NCI-H2171 (cell line): ENCODE measurements around the gene PLPP1.

ENCODE experiments used
- DNase-seq: peaks from one replicate; lab custom pipeline; 2025; lab: John Stamatoyannopoulos, UW

The PLPP1 gene

DNA sequence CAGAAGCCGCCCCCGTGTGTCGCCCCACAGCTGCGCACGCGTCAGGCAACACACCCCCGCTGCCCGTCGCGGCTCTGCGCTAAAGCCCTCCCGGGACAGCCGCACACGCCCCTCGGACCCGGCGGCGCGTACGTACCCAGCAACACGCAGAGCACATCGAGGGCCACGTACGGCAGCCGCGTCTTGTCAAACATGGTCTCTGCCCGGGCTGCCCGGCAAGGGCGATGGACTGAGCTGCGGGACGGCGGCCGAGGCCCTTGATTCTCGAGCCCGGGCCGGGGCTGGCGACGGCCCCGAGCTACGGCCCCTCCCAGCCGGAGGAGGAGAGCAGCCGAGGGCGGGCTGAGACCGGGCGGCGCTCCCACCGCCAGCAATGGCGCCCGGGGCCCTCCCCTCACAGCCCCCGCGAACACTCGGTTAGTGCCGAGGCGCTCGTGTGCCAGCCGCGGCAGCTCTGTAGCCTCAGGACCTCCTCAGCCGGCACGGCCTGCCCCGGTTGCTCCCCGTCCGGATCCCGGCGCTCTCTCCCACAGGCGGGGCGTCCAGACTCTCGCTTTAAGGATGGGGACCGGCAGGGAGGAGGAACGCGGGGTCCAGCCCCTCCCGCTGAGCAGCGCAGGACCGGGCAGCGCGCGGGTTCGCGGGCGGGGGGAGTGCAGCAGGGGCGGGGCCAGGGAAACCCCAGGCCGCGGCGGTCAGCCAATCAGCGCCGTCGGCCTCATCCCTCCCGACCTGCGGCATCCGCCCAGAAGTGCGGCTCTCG lies at the start of gene PLPP1:
PLPP1 (minus strand) TSS at position 529 of the 763 bp plus-strand sequence; CDS start at position 194, 335 bp downstream.
- DNase-seq: peak; percentile 94

DNA sequence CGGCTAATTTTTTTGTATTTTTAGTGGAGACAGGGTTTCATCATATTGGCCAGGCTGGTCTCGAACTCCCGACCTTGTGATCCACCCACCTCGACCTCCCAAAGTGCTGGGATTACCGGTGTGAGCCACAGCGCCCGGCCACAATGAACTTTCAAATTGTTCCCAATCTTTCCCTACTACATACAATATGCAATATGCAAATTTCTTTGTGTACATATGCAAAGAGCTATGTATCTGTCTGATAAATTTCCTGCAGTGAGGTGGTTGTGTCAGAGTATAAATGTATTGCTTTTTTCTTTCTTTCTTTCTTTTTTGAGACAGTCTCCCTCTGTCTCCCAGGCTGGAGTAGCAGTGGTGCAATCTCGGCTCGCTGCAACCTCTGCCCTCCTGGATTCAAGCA lies 48.8 kb upstream of the PLPP1 start:
- no peak for DNase-seq

DNA sequence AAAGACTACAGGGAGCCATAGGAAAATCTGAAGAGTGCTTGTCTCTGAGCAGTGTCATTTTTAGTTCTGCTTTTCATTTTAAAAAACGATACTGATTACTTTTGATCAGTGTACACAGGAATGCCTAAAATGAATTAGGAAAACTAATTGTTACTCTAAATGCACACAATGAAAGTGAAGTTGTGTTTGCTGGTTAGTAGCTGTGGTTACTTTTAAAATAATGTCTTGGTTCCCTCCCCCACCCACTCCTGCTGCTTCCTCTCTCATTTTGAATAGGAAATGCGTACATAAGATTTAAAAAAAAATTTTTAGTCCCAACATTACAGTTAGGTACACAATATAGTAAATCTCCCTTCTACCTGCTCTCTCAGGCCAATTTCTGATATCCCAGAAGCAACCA lies 47.5 kb upstream of the PLPP1 start:
- no peak for DNase-seq

DNA sequence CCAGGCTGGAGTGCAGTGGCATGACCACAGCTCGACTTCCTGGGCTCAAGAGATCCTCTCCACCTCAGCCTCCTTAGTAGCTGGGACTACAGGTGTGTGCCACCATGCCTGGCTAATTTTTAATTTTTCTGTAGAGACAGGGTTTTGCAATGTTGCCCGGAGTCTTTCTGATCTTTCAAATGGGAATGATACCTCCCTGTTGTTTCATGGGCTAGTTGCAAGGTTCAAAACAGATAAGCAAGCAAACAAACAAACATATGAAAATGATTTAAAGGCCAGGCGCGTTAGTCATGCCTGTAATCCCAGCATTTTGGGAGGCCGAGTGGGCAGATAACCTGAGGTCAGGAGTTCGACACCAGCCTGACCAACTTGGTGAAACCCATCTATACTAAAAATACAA lies 45.3 kb upstream of the PLPP1 start:
- no peak for DNase-seq

DNA sequence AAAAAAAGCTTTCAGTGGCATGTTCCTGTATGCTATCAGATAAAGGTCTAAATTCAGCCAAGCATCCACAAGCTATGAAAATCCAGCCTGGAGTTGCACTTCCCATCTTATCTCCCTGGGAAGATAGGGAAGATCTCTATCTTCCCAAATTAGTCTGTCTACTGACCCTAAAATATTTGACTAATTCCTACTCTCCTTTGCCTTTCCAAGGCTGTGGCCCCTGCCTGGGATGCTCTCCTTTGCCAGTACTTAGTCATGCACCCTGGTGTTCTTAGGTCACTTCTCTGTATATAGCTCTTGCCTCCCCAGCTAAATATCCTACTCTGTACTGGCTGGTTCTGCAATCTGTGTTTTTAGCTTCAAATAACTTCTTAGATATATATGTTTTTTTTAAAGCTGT lies 44.0 kb upstream of the PLPP1 start:
- no peak for DNase-seq

DNA sequence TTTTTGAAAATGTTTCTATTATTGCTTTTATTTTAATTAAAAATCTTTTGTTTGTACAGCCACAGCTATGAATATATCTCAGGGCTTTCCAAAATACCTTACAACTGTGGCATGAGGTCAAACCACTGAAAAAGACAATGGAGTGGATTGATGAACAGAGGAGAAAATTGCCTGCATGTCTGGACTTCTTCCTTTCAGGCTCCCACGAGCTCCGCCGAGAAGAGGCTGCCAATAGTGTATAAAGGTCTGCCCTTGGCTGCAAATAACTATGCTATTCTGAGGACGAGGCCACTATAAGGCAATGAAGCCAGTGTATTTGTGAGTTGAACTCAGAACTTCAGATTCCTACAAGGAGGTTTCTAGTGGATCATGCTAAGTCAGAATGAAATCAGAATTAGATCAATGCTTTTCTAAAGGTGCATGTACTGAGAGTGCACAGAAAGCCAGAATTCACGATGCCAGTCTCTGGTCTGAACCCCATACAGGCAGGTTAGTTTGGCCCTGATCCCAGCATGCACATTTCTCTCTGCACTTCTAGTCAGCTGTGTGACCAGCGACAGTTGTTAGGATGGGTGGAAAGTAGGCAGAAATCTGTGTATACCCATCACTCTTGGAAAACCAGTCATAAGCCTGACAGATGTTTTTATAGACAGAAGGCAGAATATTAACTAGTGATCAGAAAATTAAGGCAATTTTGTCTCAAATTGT lies 42.7 kb upstream of the PLPP1 start:
- DNase-seq: no peak

DNA sequence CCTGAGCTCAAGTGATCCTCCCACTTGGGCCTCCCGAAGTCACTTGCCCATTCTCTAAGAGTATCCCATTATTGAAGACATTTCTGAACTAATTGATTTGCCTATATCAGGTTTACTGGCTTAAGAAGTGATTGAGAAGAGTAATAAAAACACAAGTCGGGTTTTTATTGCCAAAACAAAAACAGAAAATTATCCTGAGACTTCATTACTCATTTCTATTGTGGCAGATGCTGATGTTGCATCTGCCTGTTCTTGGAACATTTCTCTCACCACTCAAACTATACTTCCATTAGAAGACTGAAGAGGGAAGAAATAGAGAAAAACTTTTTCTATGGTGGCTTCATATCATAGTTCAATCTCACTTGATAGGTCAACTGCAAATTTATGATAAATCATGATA lies 41.9 kb upstream of the PLPP1 start:
- no peak for DNase-seq

DNA sequence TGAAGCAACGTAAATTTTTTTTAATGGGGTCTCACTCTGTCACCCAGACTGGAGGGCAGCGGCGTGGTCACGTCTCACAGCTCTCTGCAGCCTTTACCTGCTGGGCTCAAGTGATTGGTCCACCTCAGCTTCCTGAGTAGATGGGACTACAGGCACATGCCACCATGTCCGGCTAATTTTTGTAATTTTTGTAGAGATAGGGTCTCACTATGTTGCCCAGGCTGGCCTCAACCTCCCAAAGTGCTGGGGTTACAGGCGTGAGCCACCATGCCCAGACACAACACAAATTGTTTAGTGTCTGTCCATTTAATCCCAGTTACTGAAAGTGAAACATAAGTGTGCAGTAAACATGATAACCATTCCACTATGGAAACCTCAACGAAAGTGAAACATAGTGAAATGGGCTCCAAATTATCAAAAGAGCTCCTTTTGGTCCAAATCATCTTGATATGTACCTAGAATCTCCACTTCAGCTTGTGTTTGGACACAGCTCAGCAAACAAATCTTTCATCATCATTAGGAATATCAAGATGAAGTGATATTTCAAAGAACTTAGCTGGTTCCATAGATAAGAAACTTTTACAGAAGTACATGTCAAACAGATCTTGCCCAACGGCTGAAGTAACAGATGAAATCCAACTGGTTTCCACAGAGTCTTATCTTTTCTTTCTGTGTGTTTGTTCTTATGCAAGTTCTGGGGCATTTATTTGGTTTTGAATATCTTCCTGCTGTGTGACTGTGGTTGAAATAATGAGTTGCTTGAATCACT lies 41.2 kb upstream of the PLPP1 start:
- no peak for DNase-seq

DNA sequence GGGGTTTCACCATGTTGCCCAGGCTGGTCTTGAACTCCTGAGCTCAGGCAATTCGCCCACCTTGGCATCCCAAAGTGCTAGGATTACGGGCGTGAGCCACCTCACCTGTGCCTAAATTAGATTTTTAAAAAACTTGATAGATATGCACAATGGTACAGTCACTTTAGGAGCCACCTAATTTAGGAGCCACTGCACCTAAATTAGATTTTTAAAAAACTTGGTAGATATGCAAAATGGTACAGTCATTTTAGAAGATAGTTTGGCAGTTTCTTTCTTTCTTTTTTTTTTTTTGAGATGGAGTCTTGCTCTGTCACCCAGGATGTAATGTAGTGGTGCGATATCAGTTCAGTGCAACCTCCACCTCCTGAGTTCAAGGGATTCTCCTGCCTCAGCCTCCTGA lies 37.8 kb upstream of the PLPP1 start:
- DNase-seq: no peak

DNA sequence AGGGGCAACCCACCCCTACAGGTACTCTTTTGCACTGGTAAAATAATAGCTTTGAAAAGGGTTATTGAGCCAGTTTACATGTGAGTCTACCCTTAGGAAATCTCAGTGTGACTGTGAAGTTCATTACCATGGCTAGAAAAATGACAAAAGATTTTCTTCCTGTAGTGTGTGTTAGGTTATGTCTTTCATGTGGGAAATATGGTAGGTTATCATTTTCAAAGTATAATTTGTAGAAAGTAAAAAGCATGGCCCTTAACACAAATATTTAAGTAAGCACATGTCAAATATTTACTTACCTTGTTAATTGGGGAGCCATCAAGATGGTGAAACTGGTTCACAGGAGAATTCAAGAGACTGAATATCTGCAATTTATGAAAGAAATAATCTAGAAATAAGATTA lies 37.3 kb upstream of the PLPP1 start:
- DNase-seq: no peak

DNA sequence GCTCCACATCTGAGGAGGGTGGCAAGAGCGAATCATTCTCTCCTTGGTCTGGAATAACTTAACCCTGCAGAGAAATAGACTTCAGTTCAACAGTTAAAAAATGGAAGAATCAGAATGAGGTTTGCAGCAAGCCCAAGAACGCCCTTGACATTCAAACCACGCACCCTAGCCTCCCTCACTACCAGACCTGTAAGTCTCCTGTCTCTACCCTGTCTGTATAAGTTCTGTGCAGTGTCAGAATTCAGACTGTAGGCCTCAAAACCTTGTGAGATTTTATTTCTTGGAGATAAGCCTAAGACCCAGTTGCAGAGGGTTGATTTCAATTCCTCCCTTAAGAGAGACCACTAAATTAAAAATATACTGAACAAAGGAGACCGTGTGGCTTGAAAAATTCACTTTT lies 35.8 kb upstream of the PLPP1 start:
- no peak for DNase-seq

DNA sequence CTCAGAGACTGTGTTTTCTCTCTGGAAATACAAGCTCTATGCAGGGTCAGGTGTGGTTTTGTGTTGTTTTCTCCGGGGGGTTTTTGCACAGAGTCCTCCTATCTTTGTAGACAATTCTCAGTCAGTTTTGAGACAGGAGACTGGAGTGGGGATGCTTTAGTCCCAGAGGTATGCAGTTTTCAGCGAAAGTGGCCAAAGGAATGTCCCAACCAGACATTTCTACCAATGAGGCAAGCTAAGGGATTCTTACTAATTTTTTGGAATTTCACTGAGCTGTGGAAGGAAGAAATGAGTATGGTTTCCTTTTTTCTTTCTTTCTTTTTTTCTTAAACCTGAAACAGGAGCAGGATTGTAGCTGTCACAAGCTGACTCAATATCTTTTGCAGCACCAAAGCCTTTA lies 35.3 kb upstream of the PLPP1 start:
- no peak for DNase-seq

DNA sequence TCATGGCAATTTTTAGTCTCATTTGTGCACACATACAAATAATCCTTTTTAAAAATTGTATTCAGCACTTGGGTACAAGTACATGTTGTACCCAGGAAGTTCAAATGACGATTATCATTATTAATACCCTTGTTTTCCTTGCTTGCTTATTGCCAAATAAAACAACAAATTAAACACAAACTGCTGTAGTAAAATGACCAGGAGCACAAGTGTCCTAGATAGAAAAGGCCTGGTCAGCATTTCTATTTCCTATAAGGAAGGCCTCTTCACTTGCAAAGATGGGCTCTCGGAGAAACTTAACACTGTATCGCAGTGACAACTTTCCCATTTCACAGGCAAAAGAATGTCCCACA lies 34.7 kb upstream of the PLPP1 start:
- DNase-seq: no peak

DNA sequence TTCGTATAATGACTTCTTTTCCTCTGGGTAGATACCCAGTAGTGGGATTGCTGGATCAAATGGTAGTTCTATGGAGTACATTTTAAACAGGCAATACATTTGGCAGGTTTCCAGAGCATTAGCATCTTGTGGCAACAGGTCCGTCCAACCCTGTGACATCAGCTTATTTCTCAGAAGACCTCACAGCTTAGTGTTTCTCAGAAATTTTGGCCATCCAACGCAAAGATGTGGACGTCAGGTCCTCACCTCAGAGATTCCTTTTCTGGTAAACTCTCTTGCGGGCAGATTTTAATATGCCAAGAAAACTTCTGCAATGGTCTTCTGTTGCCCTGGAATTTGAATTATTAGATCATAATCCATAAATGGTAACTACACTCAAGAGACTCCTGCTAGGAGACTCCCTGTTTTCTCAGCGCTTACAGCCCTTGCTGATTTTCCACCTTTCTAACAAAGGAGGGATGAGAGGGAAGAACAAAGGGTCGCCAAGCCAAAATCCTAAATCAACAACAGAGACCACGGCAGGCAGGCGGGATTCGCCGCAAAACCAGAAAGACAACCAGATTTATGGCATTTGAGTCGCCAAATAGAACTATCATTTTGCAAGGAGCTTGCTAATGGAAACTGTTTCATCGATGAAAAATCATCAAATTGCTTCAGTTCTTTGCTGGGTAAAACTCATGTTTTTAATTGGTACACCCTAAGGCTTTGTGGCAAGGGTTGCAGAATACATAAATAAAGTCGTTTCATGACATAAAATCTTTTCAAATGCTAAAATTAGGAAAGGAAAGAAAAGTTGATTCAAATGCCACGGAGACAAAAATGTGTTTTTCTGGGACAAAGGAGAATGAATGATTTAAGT lies 34.1 kb upstream of the PLPP1 start:
- DNase-seq: no peak

DNA sequence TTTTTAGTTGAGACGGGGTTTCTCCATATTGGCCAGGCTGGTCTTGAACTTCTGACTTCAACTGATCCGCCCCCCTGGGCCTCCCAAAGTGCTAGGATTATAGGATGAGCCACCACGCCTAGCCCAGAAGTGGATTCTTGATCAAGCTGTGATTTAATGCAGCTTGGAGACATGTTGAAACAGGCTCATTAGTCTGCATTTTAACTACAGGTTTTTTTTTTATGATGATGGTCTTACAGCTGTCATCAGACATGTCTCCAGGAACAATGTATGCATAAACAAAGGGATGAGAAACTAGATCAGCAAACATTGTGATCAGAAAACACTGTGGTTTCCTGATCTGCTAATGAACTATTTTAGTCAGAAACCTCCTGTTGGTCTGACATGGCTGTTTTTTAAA lies 30.0 kb upstream of the PLPP1 start:
- DNase-seq: peak; percentile 86

DNA sequence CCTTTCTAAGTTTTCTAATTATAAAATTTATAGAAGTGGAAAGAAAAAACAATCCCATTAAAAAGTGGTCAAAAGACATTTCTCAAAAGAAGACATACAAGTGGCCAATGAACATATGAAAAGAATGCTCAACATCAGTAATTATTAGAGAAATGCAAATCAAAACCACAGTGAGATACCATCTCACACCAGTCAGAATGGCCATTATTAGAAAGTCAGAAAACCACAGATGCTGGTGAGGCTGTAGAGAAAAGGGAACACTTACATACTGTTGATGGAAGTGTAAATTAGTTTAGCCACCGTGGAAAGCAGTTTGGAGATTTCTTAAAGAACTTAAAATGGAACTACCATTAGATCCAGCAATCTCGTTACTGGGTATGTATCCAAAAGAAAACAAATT lies 23.7 kb upstream of the PLPP1 start:
- no peak for DNase-seq

DNA sequence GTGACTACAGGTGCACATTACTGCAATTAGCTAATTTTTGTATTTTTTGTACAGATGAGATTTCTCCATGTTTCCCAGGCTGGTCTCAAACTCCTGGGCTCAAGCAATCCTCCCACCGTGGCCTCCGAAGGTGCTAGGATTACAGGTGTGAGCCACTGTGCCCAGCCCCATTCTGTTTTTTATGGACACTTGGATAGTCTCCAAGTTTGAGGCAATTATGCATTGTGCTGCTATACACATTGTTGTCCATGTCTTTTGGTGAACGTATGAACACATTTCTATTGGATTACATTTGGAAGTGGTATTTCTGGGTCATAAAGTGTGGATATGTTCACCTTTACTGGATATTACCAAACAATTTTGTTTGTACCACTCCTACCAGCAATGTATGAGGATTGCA lies 22.4 kb upstream of the PLPP1 start:
- no peak for DNase-seq

DNA sequence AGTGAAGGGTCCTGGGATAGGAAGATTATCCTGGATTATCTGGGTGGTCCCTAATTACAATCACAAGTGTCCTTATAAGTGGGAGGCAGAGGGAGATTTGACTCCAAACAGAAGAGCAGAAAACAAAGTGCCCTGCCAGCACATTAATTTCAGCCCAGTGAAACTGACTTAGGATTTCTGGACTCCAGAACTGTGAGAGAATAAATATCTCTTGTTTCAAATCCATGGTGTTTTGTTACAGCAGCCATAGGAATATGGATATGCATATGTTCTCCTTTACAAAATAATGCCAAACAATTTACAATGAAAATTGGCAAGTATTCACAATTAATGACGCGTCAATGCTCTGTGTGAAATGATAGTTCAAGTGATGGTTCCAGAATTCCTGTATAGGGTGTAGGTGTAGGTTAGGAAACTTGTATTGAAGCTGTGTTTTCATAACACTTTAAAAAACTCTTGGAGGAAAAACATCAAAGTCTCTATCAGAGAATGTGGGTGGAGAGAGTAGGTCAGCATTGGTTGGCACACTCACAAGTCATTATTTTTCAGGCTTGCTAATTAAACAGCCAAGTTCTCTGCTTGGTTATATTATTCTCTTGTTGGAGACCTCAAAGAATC lies 19.9 kb upstream of the PLPP1 start:
- DNase-seq: no peak

DNA sequence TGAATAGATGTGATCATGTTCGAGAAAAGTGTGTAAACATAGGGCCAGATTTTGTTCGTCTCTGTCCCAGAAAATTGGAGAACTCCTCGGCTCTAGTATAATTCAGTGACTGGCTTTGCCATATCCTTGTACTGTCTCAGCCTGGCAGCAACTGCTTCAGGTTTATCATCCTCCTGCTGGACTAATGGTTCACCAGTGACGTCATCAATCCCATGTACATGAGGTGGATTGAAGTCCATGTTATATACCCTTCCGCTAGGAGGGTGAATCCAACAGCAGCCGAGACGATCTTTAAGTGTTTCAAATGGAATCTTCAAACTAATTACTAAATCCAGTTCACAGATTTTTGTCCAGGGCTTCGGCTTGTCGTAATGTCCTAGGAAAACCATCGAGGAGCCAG lies 17.1 kb upstream of the PLPP1 start:
- no peak for DNase-seq

DNA sequence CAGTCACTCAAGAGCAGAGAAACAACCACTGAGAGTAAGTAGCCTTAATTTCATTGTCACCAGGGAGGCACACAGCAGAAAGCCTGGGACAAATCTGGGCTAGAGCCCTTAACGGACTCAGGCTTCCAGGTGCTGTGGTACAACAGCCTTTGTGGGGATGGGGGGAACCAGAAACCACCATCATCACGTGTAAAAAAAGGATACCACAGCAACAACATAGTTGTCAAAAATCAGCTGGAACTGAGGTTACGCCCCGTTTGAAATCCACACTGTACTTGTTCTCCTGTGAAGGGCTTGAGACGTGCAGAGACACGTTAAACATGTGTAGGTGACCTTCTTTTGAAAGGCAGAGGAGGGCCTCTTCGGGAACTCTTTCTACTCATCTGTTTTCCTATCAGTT lies 16.6 kb upstream of the PLPP1 start:
- DNase-seq: peak; percentile 13

DNA sequence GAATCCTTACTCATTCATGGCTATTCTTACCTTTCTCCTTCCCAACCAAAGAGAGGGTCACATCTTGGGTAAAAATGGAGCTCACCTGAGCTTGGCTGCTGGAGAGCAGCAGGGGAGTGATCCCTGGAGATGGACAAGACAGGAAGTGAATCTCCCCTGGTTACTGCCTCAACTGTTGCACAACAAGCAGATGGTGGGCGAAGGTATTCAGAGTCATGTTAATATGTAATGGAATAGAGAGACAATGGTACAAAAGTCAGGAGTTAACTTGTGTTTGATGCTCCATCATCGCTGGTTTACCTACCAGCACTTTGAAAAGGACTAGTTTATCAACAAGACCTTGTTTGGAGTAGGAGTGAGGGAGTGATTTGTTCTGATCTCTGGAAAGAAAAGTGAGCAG lies 13.0 kb upstream of the PLPP1 start:
- no peak for DNase-seq

DNA sequence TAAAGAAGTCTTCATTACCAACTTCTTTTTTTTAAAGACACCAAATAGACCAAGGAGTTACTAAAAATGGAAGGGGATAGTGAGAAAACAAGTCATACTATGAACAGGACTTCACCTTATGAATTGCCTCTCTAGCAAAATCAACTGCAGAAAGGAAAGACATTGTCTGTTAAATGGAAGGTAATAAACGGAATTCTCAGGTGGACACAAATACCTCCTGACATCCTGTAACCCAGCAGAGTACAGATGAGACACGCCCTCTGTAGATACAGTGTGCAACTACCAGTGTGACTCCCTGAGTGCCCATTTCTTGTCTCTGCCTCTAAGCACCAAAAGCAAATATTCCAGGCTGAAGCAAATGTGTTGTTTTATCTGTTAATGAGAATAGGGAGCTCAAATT lies 12.2 kb upstream of the PLPP1 start:
- no peak for DNase-seq
